MM.1S (cell line): ENCODE data around the gene C6.
"Not testable (repeated sequence)": the region's sequence is repeated elsewhere in the genome, so short reads cannot be mapped to it uniquely, and the experiment has no call there.

Experiments used
- CTCF ChIP-seq: fragments of 300-600 bp; sonication (generic); IDR thresholded peaks from 2 replicates; pipeline ENCODE4 v1.5.1; 2016; ENCODE audit warnings: antibody characterized with exemption, low read length, mixed read lengths
- EZH2 ChIP-seq: fragments of 300-600 bp; sonication (generic); optimal IDR thresholded peaks from 2 replicates; pipeline ENCODE3; 2017; ENCODE audit warnings: low read depth, mild to moderate bottlenecking, antibody characterized with exemption, low read length, mixed read lengths
- EZH2phosphoT487 ChIP-seq: fragments of 300-600 bp; sonication (generic); IDR thresholded peaks from 2 replicates; pipeline ENCODE4 v1.6.1; 2018; ENCODE audit warnings: antibody characterized with exemption, low read length

GRCh38 chr5:41183331-41183730 lies 30.0 kb downstream of the C6 start:
- TF ChIP-seq EZH2, CTCF, EZH2phosphoT487: not testable (repeated sequence)
